HepG2 (cell line): ENCODE measurements around the gene PTTG1. TPM values are rescaled to one million over a fixed set of nuclear protein-coding genes. Genes with fewer than 3 reads are reported as not detected.

Experiments used
- ATAC-seq: fragments of 200-7000 bp; cut with Tn5 transposase; 3 replicates; pipeline ENCODE4 v1.9.1; 2020; ENCODE audit warnings: mild to moderate bottlenecking, moderate library complexity
- BruUV-seq: library from RNA; stranded (reverse); fragments of 400-500 nt; replicated peaks from 2 replicates; lab custom pipeline; 2021; lab: Mats Ljungman, UMichigan
- CTCF ChIA-PET: fragments of 300-600 bp; formaldehyde crosslinking; extraction: SDS; loops from one replicate; lab custom pipeline; 2021; ENCODE audit warnings: low total read pairs, inconsistent platforms, low intra/inter-chr PET ratio; lab: Yijun Ruan, JAX
- POLR2A ChIA-PET: fragments of 350-600 bp; sonication (Branson Sonifier 250); formaldehyde crosslinking; loops from one replicate; lab custom pipeline; 2020; ENCODE audit warnings: antibody characterized with exemption, inconsistent platforms; lab: Yijun Ruan, JAX
- DNase-seq: peaks from one replicate; pipeline ENCODE4 v3.0.0-alpha.2; 2015; ENCODE audit warnings: low spot score
- FAIRE-seq: peaks from 3 replicates; lab custom pipeline; 2011; peaks lifted over from hg19 to GRCh38; lab: Jason Lieb, UNC
- H2AFZ ChIP-seq: one replicate; pipeline ENCODE4 v1.6.1; 2011; ENCODE audit warnings: low read length, inconsistent platforms
- H3K27ac ChIP-seq: fragments of 300-600 bp; 3 replicates; pipeline ENCODE4 v1.8.0; 2011; ENCODE audit warnings: mixed run types, mild to moderate bottlenecking, mixed read lengths, low read length, inconsistent platforms; ENCODE audit not compliant: insufficient read depth; ENCODE audit errors: extremely low read length
- H3K27me3 ChIP-seq, 2 experiments: fragments of 200-600 bp in 1 of 2; 2 replicates in 1 of 2; 3 replicates in 1 of 2; pipeline versions ENCODE4 v1.6.0 to v1.8.0; 2011; ENCODE audit warnings: low read length in 2 of 2, mild to moderate bottlenecking in 2 of 2, moderate library complexity in 2 of 2, inconsistent platforms in 1 of 2; ENCODE audit not compliant: insufficient read depth in 2 of 2, control insufficient read depth in 1 of 2
- H3K36me3 ChIP-seq, 2 experiments: fragments of 200-600 bp in 1 of 2; replicated peaks in 1 of 2; 2 replicates in 1 of 2; 3 replicates in 1 of 2; pipeline versions ENCODE4 v1.5.1 to v1.8.0; 2011; ENCODE audit warnings: low read length in 2 of 2, inconsistent platforms in 1 of 2; ENCODE audit not compliant: insufficient read depth in 2 of 2, control insufficient read depth in 1 of 2
- H3K4me1 ChIP-seq: 2 replicates; pipeline ENCODE4 v1.5.1; 2012; ENCODE audit warnings: low read length, inconsistent platforms; ENCODE audit not compliant: insufficient read depth
- H3K4me2 ChIP-seq: 2 replicates; pipeline ENCODE4 v1.6.0; 2011; ENCODE audit warnings: low read depth, low read length, inconsistent platforms
- H3K4me3 ChIP-seq, 3 experiments: fragments of 200-600 bp in 1 of 3; sonication (generic), shearing (Covaris generic) in 1 of 3; replicated peaks in 1 of 3; 2 replicates each; pipeline ENCODE4 v1.5.1; 2011 to 2016; ENCODE audit warnings: low read length in 3 of 3, inconsistent platforms in 2 of 3, low read depth in 2 of 3, mild to moderate bottlenecking in 2 of 3, control low read depth in 1 of 3, mixed read lengths in 1 of 3; ENCODE audit not compliant: insufficient read depth in 1 of 3
- H3K79me2 ChIP-seq: one replicate; pipeline ENCODE4 v1.6.1; 2011; ENCODE audit warnings: low read length, inconsistent platforms; ENCODE audit not compliant: insufficient read depth
- H3K9ac ChIP-seq: 2 replicates; pipeline ENCODE4 v1.6.0; 2011; ENCODE audit warnings: mild to moderate bottlenecking, low read depth, low read length, inconsistent platforms; ENCODE audit not compliant: insufficient read depth
- H3K9me3 ChIP-seq: 2 replicates; pipeline ENCODE4 v1.5.1; 2012; ENCODE audit warnings: mild to moderate bottlenecking, low read length
- H4K20me1 ChIP-seq: 2 replicates; pipeline ENCODE4 v1.6.0; 2011; ENCODE audit warnings: inconsistent platforms, mild to moderate bottlenecking, low read length, moderate library complexity; ENCODE audit not compliant: insufficient read depth
- AGO2 ChIP-seq: fragments of 200-400 bp; formaldehyde crosslinking; optimal IDR thresholded peaks from 2 replicates; pipeline ENCODE3; 2017; ENCODE audit warnings: mild to moderate bottlenecking, low read depth, low read length, moderate library complexity
- ATF7 ChIP-seq, 2 experiments: fragments of 450-650 bp in 1 of 2; sonication (generic) in 1 of 2; formaldehyde crosslinking in 1 of 2; IDR thresholded peaks; 2 replicates each; pipeline versions ENCODE4 v1.4.0 to v1.6.1; 2016 to 2020; ENCODE audit warnings: antibody characterized with exemption in 1 of 2, mild to moderate bottlenecking in 1 of 2, missing genetic modification reagents in 1 of 2
- CERS6 ChIP-seq: sonication (generic); formaldehyde crosslinking; IDR thresholded peaks from 2 replicates; pipeline ENCODE4 v1.5.0; 2020; ENCODE audit warnings: missing genetic modification reagents
- GZF1 ChIP-seq: sonication (generic); formaldehyde crosslinking; IDR thresholded peaks from 2 replicates; pipeline ENCODE4 v1.5.1; 2020; ENCODE audit warnings: mild to moderate bottlenecking, missing genetic modification reagents
- HIC2 ChIP-seq: sonication (generic); formaldehyde crosslinking; IDR thresholded peaks from 2 replicates; pipeline ENCODE4 v1.9.0; 2022; ENCODE audit warnings: low read depth, missing genetic modification reagents
- HOMEZ ChIP-seq: IDR thresholded peaks from 2 replicates; pipeline ENCODE4 v1.6.1; 2016; ENCODE audit warnings: low read depth
- NFATC3 ChIP-seq: sonication (generic); formaldehyde crosslinking; IDR thresholded peaks from 2 replicates; pipeline ENCODE4 v1.5.1; 2020; ENCODE audit warnings: mild to moderate bottlenecking, missing genetic modification reagents
- SALL1 ChIP-seq: sonication (generic); formaldehyde crosslinking; IDR thresholded peaks from 2 replicates; pipeline ENCODE4 v1.8.0; 2022; ENCODE audit warnings: mild to moderate bottlenecking, missing genetic modification reagents
- TBL1XR1 ChIP-seq: fragments of 150-350 bp; IDR thresholded peaks from 2 replicates; pipeline ENCODE4 v1.6.1; 2014; ENCODE audit warnings: borderline replicate concordance, low read length; ENCODE audit not compliant: partially characterized antibody
- XBP1 ChIP-seq: sonication (generic); formaldehyde crosslinking; IDR thresholded peaks from 2 replicates; pipeline ENCODE4 v1.5.0; 2020; ENCODE audit warnings: missing genetic modification reagents
- ZNF234 ChIP-seq: sonication (generic); formaldehyde crosslinking; conservative IDR thresholded peaks from 2 replicates; pipeline ENCODE4 v1.5.1; 2020; ENCODE audit warnings: mild to moderate bottlenecking, missing genetic modification reagents
- ZNF512 ChIP-seq: sonication (generic); formaldehyde crosslinking; IDR thresholded peaks from 2 replicates; pipeline ENCODE4 v1.4.0; 2020; ENCODE audit warnings: mild to moderate bottlenecking, missing genetic modification reagents
- ZNF577 ChIP-seq: sonication (generic); formaldehyde crosslinking; IDR thresholded peaks from 2 replicates; pipeline ENCODE4 v1.4.0; 2020; ENCODE audit warnings: mild to moderate bottlenecking, low read depth, missing genetic modification reagents, borderline replicate concordance
- ZNF704 ChIP-seq: sonication (generic); formaldehyde crosslinking; IDR thresholded peaks from 2 replicates; pipeline ENCODE4 v1.8.1; 2023; ENCODE audit warnings: mild to moderate bottlenecking, inconsistent platforms, moderate library complexity, missing genetic modification reagents, borderline replicate concordance
- ZNF709 ChIP-seq: sonication (generic); formaldehyde crosslinking; IDR thresholded peaks from 2 replicates; pipeline ENCODE4 v1.5.0; 2020; ENCODE audit warnings: mild to moderate bottlenecking, missing genetic modification reagents
- in situ Hi-C: cut with HindIII; loops from 2 replicates; pipeline ENCODE4 v1.10.0; 2017; ENCODE audit warnings: low pct_unique_long_range_greater_than_20kb; ENCODE audit not compliant: extremely low pct_ligation_motif_present
- intact Hi-C: fragments of 100-400 bp; cut with micrococcal nuclease; formaldehyde crosslinking; loops from one replicate; pipeline ENCODE4 v1.10.0; 2022; ENCODE audit not compliant: unreplicated experiment
- polyA plus RNA-seq, 8 experiments: library from polyadenylated mRNA; depleted of rRNA in 3 of 8; stranded (reverse) in 7 of 8; unstranded in 1 of 8; fragments of >200 nt; fragmentation: Illumina TruSeq in 4 of 8; extraction: Trizol in 4 of 8; gene quantifications; 2 replicates each; pipeline versions ENCODE4 v1.2.1 to v1.2.3, GENCODE V29; 2011 to 2016; ENCODE audit warnings: low read depth in 4 of 8, missing spikeins in 1 of 8, mixed read lengths in 1 of 8; ENCODE audit not compliant: insufficient read depth in 1 of 8
- total RNA-seq, 5 experiments: library from RNA; depleted of rRNA; stranded (reverse); fragments of >200 nt; fragmentation: Illumina TruSeq; extraction: Trizol; gene quantifications; 2 replicates each; pipeline ENCODE4 v1.2.3, GENCODE V29; 2016; ENCODE audit warnings: low read depth in 1 of 5

PTTG1 gene
- total and polyA plus RNA-seq, 2 of the 13 experiments (the other 11 are each of a cell fraction or from before 2014, with no cell fraction given): 102 to 161 TPM

- no peak for TF ChIP-seq HIC2 (CRISPR knock-in tag)
- peak; percentile 23; the same call in 1 of the 2 replicates for TF ChIP-seq HOMEZ (CRISPR knock-in tag)
- TF ChIP-seq, all 625 proteins: peak for 89
These were observed at the start of gene PTTG1 (continued) for GRCh38 chr5:160421625-160422258.

GRCh38 chr5:160375166-160375565, 46.5 kb upstream of the PTTG1 start:
- FAIRE-seq: no peak
- no peak for TF ChIP-seq XBP1 (CRISPR knock-in tag)
- TF ChIP-seq ZNF577 (CRISPR knock-in tag): no peak
- TF ChIP-seq AGO2: no peak
- no peak for TF ChIP-seq ATF7 (IDR thresholded peaks at IDR 0.05)
- no peak for TF ChIP-seq ATF7 (CRISPR knock-in tag; IDR thresholded peaks at IDR 0.05)
- TF ChIP-seq ZNF709: no peak
- TF ChIP-seq ZNF234 (CRISPR knock-in tag): no peak
- TF ChIP-seq TBL1XR1: no peak
- TF ChIP-seq NFATC3: no peak
- TF ChIP-seq SALL1 (CRISPR knock-in tag): no peak
- TF ChIP-seq CERS6 (CRISPR knock-in tag): no peak
- no peak for TF ChIP-seq ZNF704
- no peak for TF ChIP-seq GZF1 (CRISPR knock-in tag)
- no peak for TF ChIP-seq ZNF512 (CRISPR knock-in tag)

More at GRCh38 chr5:160375166-160375565, 46.5 kb upstream of the PTTG1 start:
- no peak overlapping the region for H3K4me2 ChIP-seq
- H3K9ac ChIP-seq: no peak overlapping the region
- intact Hi-C loops (no loop called here), in situ Hi-C loops (no loop called here)
- H3K4me3 ChIP-seq: no peak overlapping the region
- POLR2A ChIA-PET: no interaction called here
- H3K4me1 ChIP-seq: no peaks in the 10 kb centered on the region
- CTCF ChIA-PET: no interaction called here
- H2AFZ ChIP-seq: no peak overlapping the region
- H3K9me3 ChIP-seq: no peaks in the 10 kb centered on the region
- H3K36me3 ChIP-seq: no peaks in the 10 kb centered on the region
- no peak overlapping the region for H3K27ac ChIP-seq
- no TSS peak for BruUV-seq
- no peak for ATAC-seq
- DNase-seq: no peak
- no peaks in the 10 kb centered on the region for H3K79me2 ChIP-seq
- H4K20me1 ChIP-seq: no peaks in the 10 kb centered on the region
- peaks cover 3 to 21% of the 10 kb centered on the region in 2 experiments; a peak in 3 of 5 replicates for H3K27me3 ChIP-seq
